Activated CD4-positive, alpha-beta T cell treated with anti-CD3 and anti-CD28 coated beads for 1 hour (primary cell): ENCODE results near the gene KCNC1.

ENCODE experiments used
- DNase-seq: peaks from one replicate; pipeline ENCODE4 v3.0.0-alpha.2; 2020

KCNC1 gene

GRCh38 chr11:17760102-17761029 lies 25.8 kb downstream of the KCNC1 start:
- no peak for DNase-seq

GRCh38 chr11:17762309-17762974 lies 27.9 kb downstream of the KCNC1 start:
- no peak for DNase-seq

GRCh38 chr11:17763244-17763643 lies 28.7 kb downstream of the KCNC1 start:
- no peak for DNase-seq

- DNase-seq = no peak
Observed at GRCh38 chr11:17763703-17764102, 29.1 kb downstream of the KCNC1 start.

- no peak for DNase-seq
Observed at GRCh38 chr11:17764446-17765218, 30.1 kb downstream of the KCNC1 start.

- no peak for DNase-seq
Observed at GRCh38 chr11:17765356-17766072, 30.9 kb downstream of the KCNC1 start.

- no peak for DNase-seq
Observed at GRCh38 chr11:17766073-17766359, 31.4 kb downstream of the KCNC1 start.

GRCh38 chr11:17766590-17766989 lies 32.0 kb downstream of the KCNC1 start:
- no peak for DNase-seq

- no peak for DNase-seq
Observed at GRCh38 chr11:17767301-17767885, 32.8 kb downstream of the KCNC1 start.

- DNase-seq = no peak
Observed at GRCh38 chr11:17767914-17768313, 33.3 kb downstream of the KCNC1 start.

GRCh38 chr11:17768547-17768946 lies 34.0 kb downstream of the KCNC1 start:
- DNase-seq = no peak

GRCh38 chr11:17769218-17769617 lies 34.6 kb downstream of the KCNC1 start:
- DNase-seq = no peak

GRCh38 chr11:17770048-17770652 lies 35.6 kb downstream of the KCNC1 start:
- DNase-seq = no peak

GRCh38 chr11:17770917-17771316 lies 36.3 kb downstream of the KCNC1 start:
- no peak for DNase-seq

GRCh38 chr11:17771415-17771814 lies 36.8 kb downstream of the KCNC1 start:
- no peak for DNase-seq

- DNase-seq = no peak
Observed at GRCh38 chr11:17771841-17772401, 37.3 kb downstream of the KCNC1 start.

- no peak for DNase-seq
Observed at GRCh38 chr11:17772704-17773600, 38.4 kb downstream of the KCNC1 start.

GRCh38 chr11:17773674-17774073 lies 39.1 kb downstream of the KCNC1 start:
- no peak for DNase-seq

GRCh38 chr11:17774232-17775034 lies 39.9 kb downstream of the KCNC1 start:
- DNase-seq = no peak

GRCh38 chr11:17775035-17775348 lies 40.4 kb downstream of the KCNC1 start:
- DNase-seq = no peak
